KOPT-K1 (cell line): ENCODE measurements around the gene LCN6.

Source experiments
- H3K27ac ChIP-seq: fragments of 200-600 bp; sonication (generic); 2 replicates; pipeline ENCODE4 v1.5.1; 2016; ENCODE audit warnings: antibody characterized with exemption, mild to moderate bottlenecking, low read depth, low read length; ENCODE audit not compliant: poor library complexity, severe bottlenecking
- H3K36me3 ChIP-seq: fragments of 200-600 bp; sonication (generic); 2 replicates; pipeline ENCODE4 v1.5.1; 2017; ENCODE audit warnings: antibody characterized with exemption, mild to moderate bottlenecking, low read length, moderate library complexity; ENCODE audit not compliant: insufficient read depth
- H3K9me3 ChIP-seq: fragments of 200-600 bp; sonication (generic); 2 replicates; pipeline ENCODE4 v1.5.1; 2017; ENCODE audit warnings: antibody characterized with exemption, low read length, mild to moderate bottlenecking; ENCODE audit not compliant: insufficient read depth, poor library complexity, severe bottlenecking

The LCN6 gene

DNA sequence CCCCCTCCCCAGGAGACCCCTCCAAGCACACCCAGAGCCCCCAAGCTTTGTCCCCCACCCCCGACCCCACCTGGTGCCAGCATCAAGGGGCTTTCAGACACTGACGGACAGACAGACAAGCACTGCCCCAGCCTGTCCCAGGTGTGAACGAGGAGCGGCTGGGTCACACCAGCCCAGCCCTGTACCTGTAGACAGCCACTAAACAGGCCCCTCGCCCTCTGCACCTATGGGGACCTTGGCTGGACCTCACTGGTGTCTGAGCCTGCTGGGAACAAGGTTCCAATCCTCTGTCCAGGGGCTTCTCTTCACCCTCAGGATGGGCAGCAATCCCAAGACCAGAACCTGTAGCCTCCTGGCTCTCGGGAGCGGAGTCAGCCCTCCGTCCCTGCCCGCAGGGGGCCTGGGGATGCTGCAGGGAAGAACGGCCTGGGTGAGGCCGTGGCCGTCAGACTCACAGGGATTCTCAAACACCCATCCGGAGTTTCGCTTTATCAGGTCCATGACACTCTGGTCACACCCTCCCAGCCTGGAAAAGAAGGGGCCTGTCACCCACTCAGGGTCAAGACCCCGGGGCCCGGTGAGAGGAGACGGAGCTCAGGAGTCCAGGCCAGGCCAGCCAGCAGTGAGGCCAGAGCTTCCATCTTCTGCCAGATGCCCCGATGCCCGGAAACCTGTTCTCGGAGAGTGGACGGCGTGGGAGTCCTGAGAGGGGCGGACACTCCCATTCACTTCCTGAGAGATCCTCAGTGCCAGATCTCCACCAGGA lies 2.8 kb downstream of the LCN6 start:
- H3K9me3 ChIP-seq, result no peaks in the 10 kb centered on the region
- H3K27ac ChIP-seq, result no peak overlapping the region
- H3K36me3 ChIP-seq, result no peaks in the 10 kb centered on the region

DNA sequence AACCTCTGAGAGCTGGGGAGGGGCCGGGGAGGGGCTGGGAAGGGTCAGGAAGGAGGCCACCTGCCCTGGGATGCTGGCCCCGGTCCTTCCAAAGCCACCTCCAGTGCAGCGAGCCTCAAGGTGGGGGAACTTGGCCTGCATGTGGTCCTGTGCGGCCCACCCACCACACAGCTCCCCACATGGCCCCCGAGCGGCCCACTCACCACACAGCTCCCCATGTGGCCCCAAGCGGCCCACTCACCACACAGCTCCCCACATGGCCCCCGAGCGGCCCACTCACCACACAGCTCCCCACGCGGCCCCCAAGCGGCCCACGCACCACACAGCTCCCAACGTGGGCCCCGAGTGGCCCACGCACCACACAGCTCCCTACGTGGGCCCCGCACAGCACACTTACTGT lies 3.6 kb downstream of the LCN6 start:
- no peaks in the 10 kb centered on the region for H3K9me3 ChIP-seq
- H3K27ac ChIP-seq, result no peak overlapping the region
- H3K36me3 ChIP-seq, result no peaks in the 10 kb centered on the region

DNA sequence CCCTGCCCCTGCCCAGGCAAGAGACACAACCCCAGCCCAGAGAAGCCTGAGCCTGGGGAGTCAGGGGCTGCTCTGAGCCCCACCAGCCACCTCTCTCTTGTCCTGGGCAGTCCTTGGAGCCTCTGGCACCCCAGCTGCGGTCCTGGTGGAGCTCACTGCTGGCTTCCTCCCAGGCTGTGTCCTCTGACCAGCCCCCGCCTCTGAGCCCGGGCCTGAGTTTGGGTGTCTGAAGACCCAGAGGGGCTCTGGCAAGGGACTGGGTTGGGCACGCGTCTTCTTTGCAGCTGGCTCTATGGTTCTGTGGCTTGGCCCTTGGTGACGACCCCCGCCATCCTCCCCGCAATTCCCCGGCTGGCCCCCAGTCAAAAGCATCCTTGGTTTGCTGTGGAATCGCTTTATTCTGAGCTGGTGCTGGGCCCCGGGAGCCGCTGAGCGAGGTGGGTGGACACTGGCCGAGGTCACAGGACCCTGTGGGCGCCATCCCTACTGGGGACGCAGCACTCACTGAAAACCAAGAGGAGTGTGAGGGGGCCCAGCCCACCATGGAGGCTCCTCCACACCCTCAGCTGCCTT lies 4.6 kb downstream of the LCN6 start:
- Histone ChIP-seq H3K27ac (no peak overlapping the region), H3K9me3 (no peaks in the 10 kb centered on the region), H3K36me3 (no peaks in the 10 kb centered on the region)

DNA sequence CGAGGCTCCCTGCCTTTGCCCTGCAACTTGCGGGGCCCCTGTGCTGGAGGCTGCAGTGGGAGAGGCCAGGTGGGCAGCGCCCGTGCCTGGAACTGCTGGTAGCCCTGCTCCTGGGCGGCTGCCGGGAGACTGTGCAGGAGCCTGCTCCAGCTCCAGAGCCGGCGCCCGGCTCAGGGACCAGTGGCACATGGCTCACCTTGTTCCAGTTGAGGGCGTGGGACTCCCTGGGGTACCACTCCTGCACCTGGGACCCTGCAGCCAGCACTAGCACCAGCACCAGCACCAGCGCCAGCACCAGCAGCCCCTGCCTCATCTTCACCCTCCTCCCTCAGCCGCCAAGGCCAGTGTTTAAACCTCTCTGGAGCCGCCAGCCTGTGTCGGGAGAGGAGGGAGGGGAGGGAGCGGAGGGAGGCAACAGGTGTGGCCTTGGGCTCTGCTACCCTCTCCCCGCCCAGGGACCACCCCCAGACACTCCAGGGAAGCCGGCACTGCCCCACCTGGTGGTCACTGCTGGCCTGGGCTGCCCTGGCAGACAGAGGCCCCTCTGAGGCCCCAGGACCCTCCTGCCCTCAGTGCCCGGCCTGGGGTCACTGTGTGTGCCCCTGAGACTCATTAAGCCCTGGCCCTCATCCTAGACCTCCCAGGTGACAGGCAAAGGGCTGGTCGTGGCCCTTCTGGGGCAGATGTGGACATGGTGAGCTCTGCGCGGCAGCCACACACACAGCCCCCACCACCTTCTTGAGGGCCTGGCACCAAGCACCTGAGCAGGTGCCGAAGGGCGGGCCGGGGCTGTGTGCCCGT lies 5.5 kb downstream of the LCN6 start, which contains the start of gene LCN10:
Gene LCN10, minus strand, starts transcription at position 350 of the 801 bp plus-strand sequence. Its CDS starts 37 bp downstream, at position 313.
- no peaks in the 10 kb centered on the region for H3K9me3 ChIP-seq
- no peak within 1 kb of the TSS for H3K27ac ChIP-seq
- H3K36me3 ChIP-seq, result no peaks in the 10 kb centered on the region

DNA sequence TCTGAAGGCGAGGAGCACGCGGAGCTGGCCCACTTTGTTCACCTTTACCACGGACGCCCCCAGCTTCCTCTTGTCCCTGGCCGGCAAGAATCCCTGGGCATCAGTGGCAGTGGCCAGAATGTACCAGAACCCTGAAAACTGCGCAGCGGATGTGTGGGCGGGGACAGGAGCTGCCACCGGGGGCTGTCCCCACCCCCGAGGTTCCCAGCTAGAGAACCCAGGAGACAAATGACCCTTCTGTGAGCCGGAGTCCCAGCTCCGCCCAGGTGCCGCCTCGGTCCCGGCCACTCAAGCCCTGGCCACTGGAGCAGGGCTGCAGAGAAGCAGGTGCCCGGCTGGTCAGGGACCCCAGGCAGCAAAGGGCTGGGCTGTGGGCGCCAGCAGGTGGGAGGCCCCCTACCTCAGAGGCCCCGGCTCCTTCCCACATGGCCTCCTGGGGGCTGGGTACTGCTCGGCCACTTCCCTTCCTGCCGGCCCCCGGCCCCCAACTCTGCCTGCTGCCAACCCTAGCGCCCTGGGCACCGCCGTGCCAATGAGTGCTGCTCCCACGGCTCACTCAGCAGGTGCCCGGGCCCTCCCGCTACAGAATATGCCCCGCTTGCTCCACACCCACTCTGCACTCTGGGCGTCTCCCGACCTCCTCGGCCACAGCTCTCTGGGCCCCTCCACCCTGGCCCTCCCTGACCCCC lies 6.3 kb downstream of the LCN6 start:
- Histone ChIP-seq H3K9me3 (no peaks in the 10 kb centered on the region), H3K27ac (no peak overlapping the region), H3K36me3 (no peaks in the 10 kb centered on the region)

DNA sequence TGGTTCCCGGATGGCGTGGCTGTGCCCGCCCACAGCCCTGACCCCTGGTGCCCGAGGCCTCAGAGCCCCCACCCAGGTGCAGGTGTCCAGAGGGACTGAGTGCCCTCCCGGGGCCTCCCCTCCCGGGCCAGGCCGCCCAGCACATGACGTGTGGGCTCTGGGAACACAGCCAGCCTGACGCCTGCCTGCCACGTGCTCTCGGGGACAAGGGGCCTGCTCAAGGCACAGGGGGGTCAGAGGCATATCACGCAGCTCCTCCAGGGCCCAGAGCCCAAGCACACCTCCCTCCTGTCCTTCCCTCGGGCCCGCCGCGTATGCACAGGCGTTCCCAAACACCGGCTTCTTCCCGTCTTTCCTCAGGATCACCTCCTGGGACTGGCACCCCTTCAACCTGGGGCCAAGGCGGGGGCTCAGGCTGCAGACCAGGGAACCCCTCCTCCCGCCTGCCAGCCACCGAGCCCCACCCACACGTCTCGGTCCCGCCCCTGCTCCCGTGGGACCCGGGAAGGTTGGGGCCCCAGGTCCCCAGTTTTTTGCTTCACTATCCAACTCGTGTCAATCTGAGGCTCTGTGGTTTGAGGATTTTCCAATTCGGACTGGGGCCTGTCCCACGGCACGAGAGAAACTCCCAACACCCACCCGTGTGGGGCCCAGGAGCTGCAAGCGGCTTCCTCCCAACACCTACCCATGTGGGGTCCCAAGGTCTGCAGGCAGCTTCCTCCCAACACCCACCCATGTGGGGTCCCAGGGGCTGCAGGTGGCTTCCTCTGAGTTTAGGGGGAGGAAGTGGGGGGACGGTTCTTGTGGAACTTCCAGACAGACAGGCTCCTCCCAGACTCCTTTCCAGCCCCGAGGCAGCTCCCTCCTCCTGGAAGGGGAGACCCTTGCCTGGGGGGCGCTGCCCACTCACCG lies 7.1 kb downstream of the LCN6 start:
- Histone ChIP-seq H3K27ac (no peak overlapping the region), H3K36me3 (no peaks in the 10 kb centered on the region), H3K9me3 (no peaks in the 10 kb centered on the region)

DNA sequence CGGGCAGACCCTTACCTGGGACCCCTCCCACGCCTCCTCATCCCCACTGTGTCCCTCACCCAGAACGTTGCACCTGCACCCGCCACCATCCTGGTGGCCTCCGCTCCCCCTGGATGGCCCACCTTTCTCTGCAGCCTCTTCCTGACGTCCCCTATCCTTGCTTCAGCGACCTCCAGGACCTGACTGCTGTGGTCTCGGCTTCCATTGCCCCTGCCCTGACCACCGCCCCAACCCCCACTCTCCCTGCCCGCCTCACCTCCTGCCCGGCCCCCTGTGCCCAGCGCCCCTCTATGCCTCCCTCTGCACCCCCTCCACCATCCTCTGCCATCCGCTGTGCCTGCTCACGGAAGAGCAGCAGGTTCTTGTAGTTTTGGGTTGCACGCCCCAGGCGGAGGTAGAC lies 7.8 kb downstream of the LCN6 start:
- Histone ChIP-seq H3K27ac (no peak overlapping the region), H3K36me3 (no peaks in the 10 kb centered on the region), H3K9me3 (no peaks in the 10 kb centered on the region)

DNA sequence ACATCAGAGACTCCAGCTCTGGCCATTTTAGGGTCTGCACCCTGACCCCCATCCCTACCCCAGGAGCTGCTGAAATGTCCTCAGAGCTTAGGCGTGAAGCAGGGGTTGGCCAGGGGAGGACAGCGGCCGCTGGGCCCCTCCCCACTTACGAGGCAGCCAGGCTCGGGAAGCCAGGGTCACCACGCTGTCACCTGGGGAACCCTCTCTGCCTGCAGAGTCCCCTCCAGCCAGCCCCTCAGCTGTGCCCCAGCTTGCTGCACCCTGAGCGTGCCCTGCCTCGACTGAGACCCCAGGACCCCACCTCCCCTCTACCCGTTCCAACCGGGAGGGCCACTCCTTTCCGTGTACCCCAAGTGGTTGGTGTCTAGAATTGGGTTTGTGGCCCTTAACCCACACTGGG lies 8.3 kb downstream of the LCN6 start:
- H3K9me3 ChIP-seq, result no peaks in the 10 kb centered on the region
- H3K27ac ChIP-seq, result no peak overlapping the region
- no peaks in the 10 kb centered on the region for H3K36me3 ChIP-seq

DNA sequence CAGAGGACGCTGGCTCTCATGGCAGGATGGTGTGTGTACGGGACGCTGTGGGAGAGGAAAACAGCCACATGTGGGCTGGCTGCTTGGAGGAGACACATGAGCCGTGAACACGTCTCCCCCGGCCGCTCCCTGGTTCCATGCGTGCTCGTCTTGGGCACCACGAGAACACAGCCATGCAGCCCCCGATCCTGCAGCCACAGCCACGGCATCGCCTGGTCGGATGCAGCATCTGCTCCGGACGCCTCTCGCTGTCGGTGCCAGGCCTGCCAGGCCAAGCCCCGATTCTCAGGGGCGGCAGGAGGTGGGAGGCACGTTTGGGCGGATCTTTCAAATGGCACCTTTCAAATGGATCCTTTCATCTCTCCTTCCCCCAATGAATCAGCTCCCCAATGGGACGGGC lies 8.8 kb downstream of the LCN6 start:
- Histone ChIP-seq H3K27ac (no peak overlapping the region), H3K9me3 (no peaks in the 10 kb centered on the region), H3K36me3 (no peaks in the 10 kb centered on the region)

DNA sequence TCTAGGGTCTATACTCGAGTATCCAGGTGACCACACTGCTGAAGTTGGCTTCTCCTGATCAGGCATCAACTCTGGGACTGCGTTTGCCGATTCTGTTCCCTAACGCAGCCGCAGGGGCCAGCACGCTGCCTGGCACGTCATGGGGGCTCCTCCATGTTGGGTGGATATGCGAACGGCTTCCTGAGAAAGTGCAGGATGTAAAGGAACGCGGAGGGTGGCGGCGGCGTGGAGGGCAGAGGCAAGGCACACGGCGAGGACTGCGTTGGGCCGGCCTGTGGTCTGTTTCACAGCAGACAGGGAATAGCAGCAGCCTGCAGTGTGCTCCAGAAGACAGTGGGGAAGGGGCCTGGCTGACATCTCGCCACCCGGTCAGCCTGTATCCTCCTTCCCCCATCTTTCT lies 9.4 kb downstream of the LCN6 start:
- H3K9me3 ChIP-seq, result no peaks in the 10 kb centered on the region
- H3K27ac ChIP-seq, result no peak overlapping the region
- no peaks in the 10 kb centered on the region for H3K36me3 ChIP-seq

DNA sequence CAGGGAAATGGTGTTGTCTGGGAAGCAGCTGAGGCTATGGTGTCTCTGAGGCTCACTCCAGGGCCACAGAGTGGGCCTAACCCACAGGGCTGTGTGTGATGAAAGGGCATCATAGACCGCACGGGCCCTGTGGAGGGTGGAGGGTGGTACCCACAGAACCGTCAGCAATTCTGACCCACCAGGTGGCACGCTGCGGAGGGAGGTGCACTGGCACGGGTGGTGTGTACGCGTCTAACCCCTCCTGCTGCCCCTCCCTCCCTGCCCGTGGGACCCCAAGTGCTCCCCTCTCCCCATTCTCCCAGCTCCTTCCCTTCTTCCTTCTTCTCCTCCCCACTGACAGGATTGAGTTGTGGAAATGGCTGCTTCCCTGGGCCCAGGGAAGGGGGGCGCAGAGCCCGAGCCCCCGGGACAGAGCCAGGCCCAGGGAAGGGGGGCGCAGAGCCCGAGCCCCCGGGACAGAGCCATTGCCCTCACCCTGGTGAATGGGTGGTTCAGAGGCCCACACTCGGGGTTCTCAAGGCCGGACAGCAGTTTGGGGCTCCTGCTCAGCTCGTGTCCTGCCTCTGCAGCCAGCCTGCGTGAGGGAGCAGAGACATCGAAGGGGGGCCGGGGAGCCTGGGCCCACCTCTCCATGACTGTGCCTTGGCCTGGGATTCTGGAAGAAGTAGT lies 12.4 kb downstream of the LCN6 start:
- Histone ChIP-seq H3K9me3 (no peaks in the 10 kb centered on the region), H3K36me3 (no peaks in the 10 kb centered on the region), H3K27ac (no peak overlapping the region)

DNA sequence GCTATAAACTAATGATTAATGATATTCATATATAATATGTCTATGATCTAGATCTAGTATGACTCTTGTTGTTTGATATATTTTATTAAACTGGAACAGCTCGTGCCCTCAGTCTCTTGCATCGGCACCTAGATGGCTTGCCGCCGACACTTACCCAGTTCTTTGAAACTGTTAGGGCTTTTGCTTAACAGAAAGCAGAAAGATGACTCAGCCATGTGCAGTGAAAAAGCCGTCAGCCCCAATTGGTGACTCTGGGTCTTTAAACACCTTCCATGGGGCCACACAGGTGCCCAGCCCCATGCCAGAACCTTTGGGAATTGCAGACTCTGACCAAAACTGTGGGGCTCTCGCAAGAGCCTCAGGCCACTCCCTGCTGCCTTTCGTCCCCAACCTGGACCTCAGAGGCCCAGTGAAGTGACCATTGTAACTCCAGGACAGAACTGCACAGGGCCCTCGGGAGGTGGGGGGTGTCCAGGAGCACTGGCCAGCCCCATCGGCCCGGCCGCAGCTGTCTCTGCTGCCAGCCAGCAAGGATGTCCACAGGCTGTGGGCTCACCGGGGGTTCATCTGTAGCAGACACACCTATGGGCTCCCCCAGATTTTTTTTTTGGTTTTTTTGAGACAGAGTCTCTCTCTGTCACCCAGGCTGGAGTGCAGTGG lies 13.4 kb downstream of the LCN6 start:
- no peaks in the 10 kb centered on the region for H3K36me3 ChIP-seq
- H3K27ac ChIP-seq, result no peak overlapping the region
- no peaks in the 10 kb centered on the region for H3K9me3 ChIP-seq

DNA sequence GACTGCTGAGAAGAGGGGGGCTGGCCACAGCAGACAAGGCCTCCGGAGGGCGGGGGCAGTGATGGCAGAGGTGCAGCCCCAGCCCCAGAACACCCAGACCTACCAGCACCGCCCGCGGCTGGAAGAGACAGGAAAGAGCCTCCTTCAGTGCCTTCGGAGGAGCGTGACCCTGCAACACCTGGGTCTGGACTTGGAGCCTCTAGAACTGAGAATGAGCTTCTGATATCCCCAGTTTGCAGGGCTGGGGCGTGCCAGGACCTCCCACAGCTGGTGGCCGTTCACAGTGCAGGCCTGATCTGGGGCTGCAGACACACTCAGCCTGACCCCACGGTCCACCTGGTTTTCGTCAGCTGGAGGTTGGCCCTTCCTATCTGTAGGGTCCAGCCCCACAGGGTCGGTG lies 14.7 kb downstream of the LCN6 start:
- H3K9me3 ChIP-seq, result no peaks in the 10 kb centered on the region
- no peaks in the 10 kb centered on the region for H3K36me3 ChIP-seq
- peak overlapping the region; percentile 18 for H3K27ac ChIP-seq
